GM12878 (cell line): ENCODE data around the gene PPHLN1. TPM values are rescaled to one million over a fixed set of nuclear protein-coding genes. Genes with fewer than 3 reads are reported as not detected.

Source experiments
- ATAC-seq: fragments of 200-7000 bp; cut with Tn5 transposase; 3 replicates; pipeline ENCODE4 v1.9.1; 2020; ENCODE audit warnings: mild to moderate bottlenecking, moderate library complexity
- BruUV-seq: library from RNA; stranded (reverse); fragments of 400-500 nt; replicated peaks from 2 replicates; lab custom pipeline; 2021; lab: Mats Ljungman, UMichigan
- CTCF ChIA-PET: fragments of 300-600 bp; sonication (Branson Sonifier 250); formaldehyde crosslinking; extraction: SDS; loops from one replicate; lab custom pipeline; 2021; ENCODE audit warnings: inconsistent platforms; lab: Yijun Ruan, JAX
- POLR2A ChIA-PET: fragments of 350-600 bp; formaldehyde crosslinking; extraction: SDS; loops from one replicate; lab custom pipeline; 2021; ENCODE audit warnings: inconsistent platforms; lab: Charles Lee
- RAD21 ChIA-PET: fragments of 300-600 bp; sonication (Branson Sonifier 250); formaldehyde crosslinking; loops from one replicate; lab custom pipeline; 2023; ENCODE audit warnings: antibody characterized with exemption; ENCODE audit not compliant: unreplicated experiment; lab: Charles Lee
- SMC1A ChIA-PET: fragments of 300-600 bp; sonication (Branson Sonifier 250); formaldehyde crosslinking; loops from one replicate; lab custom pipeline; 2023; ENCODE audit not compliant: unreplicated experiment, uncharacterized antibody; lab: Charles Lee
- DNase-seq: peaks from one replicate; pipeline ENCODE4 v3.0.0-alpha.2; 2011; ENCODE audit warnings: low read depth, low spot score
- FAIRE-seq: peaks from 3 replicates; lab custom pipeline; 2011; peaks lifted over from hg19 to GRCh38; lab: Jason Lieb, UNC
- H2AFZ ChIP-seq: 2 replicates; pipeline ENCODE4 v1.6.0; 2011; ENCODE audit warnings: low read depth, low read length, control low read depth; ENCODE audit not compliant: control insufficient read depth
- H3K27ac ChIP-seq: 2 replicates; pipeline ENCODE4 v1.5.1; 2011; ENCODE audit warnings: control low read depth; ENCODE audit not compliant: control insufficient read depth, insufficient read depth
- H3K27me3 ChIP-seq, 2 experiments: replicated peaks in 1 of 2; 2 replicates each; pipeline versions ENCODE4 v1.6.0 to v1.6.1; 2011; ENCODE audit warnings: low read length in 1 of 2; ENCODE audit not compliant: control insufficient read depth in 2 of 2, insufficient read depth in 2 of 2
- H3K36me3 ChIP-seq, 2 experiments: 2 replicates each; pipeline ENCODE4 v1.5.1; 2011; ENCODE audit warnings: low read length in 1 of 2; ENCODE audit not compliant: control insufficient read depth in 2 of 2, insufficient read depth in 2 of 2
- H3K4me1 ChIP-seq: 2 replicates; pipeline ENCODE4 v1.6.1; 2011; ENCODE audit warnings: mild to moderate bottlenecking, low read length, moderate library complexity, mixed read lengths; ENCODE audit not compliant: control insufficient read depth, insufficient read depth
- H3K4me2 ChIP-seq: 2 replicates; pipeline ENCODE4 v1.6.0; 2011; ENCODE audit warnings: control low read depth; ENCODE audit not compliant: control insufficient read depth, insufficient read depth
- H3K4me3 ChIP-seq: fragments of 200-600 bp; sonication (generic); 2 replicates; pipeline ENCODE4 v1.5.1; 2016
- H3K79me2 ChIP-seq: 2 replicates; pipeline ENCODE4 v1.6.0; 2011; ENCODE audit warnings: low read length; ENCODE audit not compliant: control insufficient read depth, insufficient read depth
- H3K9ac ChIP-seq: 2 replicates; pipeline ENCODE4 v1.8.0; 2011; ENCODE audit warnings: low read length, control low read depth, mixed read lengths; ENCODE audit not compliant: control insufficient read depth, insufficient read depth
- H3K9me3 ChIP-seq: replicated peaks from 3 replicates; pipeline ENCODE4 v1.5.1; 2011; ENCODE audit warnings: mild to moderate bottlenecking, low read length; ENCODE audit not compliant: control insufficient read depth, insufficient read depth
- H4K20me1 ChIP-seq: 2 replicates; pipeline ENCODE4 v1.6.0; 2011; ENCODE audit not compliant: control insufficient read depth, insufficient read depth
- CBFB ChIP-seq: IDR thresholded peaks from 2 replicates; pipeline ENCODE4 v1.6.1; 2016; ENCODE audit warnings: antibody characterized with exemption, low read depth
- CREM ChIP-seq: IDR thresholded peaks from 2 replicates; pipeline ENCODE4 v1.6.1; 2014; ENCODE audit warnings: antibody characterized with exemption, low read depth
- POLR2AphosphoS5 ChIP-seq: IDR thresholded peaks from 2 replicates; pipeline ENCODE4 v1.6.1; 2011; ENCODE audit warnings: mild to moderate bottlenecking, low read length, inconsistent platforms
- SMAD1 ChIP-seq: fragments of 450-650 bp; IDR thresholded peaks from 2 replicates; pipeline ENCODE4 v1.6.1; 2018; ENCODE audit warnings: mild to moderate bottlenecking, low read depth; ENCODE audit not compliant: partially characterized antibody
- SMARCA5 ChIP-seq: fragments of 450-650 bp; IDR thresholded peaks from 2 replicates; pipeline ENCODE4 v1.6.1; 2017; ENCODE audit warnings: mild to moderate bottlenecking
- SUPT20H ChIP-seq: IDR thresholded peaks from 2 replicates; pipeline ENCODE4 v1.6.1; 2011; ENCODE audit warnings: low read depth, mild to moderate bottlenecking, low read length, moderate library complexity, borderline replicate concordance; ENCODE audit not compliant: control insufficient read depth
- ZBED1 ChIP-seq: IDR thresholded peaks from 2 replicates; pipeline ENCODE4 v1.6.1; 2016; ENCODE audit warnings: borderline replicate concordance
- WGBS: methylation state at CpG from one replicate; pipeline ENCODE4 v1.1.6; 2016; ENCODE audit warnings: low lambda C conversion rate; ENCODE audit not compliant: insufficient replicate concordance, insufficient coverage; ENCODE audit errors: missing lambda C conversion rate; 5-methylcytosine and 5-hydroxymethylcytosine counted together
- in situ Hi-C: fragments of 300-500 bp; cut with MboI; formaldehyde crosslinking; loops from 9 replicates; pipeline ENCODE4 v1.14.3; 2018; ENCODE audit warnings: mixed read lengths
- intact Hi-C: fragments of 100-400 bp; cut with micrococcal nuclease; formaldehyde crosslinking; loops from one replicate; pipeline ENCODE4 v1.14.2; 2022; ENCODE audit not compliant: unreplicated experiment
- polyA plus RNA-seq, 11 experiments: library from polyadenylated mRNA; depleted of rRNA in 4 of 11; unstranded in 6 of 11; stranded (reverse) in 5 of 11; fragments of >200 nt; fragmentation: Nextera tagmentation in 4 of 11; fragmentation: Illumina TruSeq in 1 of 11; extraction: Ambion mirVana in 4 of 11; extraction: Trizol in 1 of 11; gene quantifications; 1 replicate in 1 of 11; 2 replicates in 10 of 11; pipeline versions ENCODE4 v1.2.1 to v1.2.3, GENCODE V29; 2011 to 2016; ENCODE audit warnings: inconsistent platforms in 2 of 11, missing spikeins in 2 of 11, low read depth in 1 of 11
- total RNA-seq, 4 experiments: library from RNA; depleted of rRNA in 3 of 4; stranded (reverse); fragments of >200 nt in 3 of 4; fragmentation: Illumina TruSeq in 1 of 4; extraction: Trizol in 1 of 4; gene quantifications; 2 replicates each; pipeline versions ENCODE4 v1.2.1 to v1.2.3, GENCODE V29; 2013 to 2021
- TF ChIP-seq, protein P1 (sequence below): fragments of 450-650 bp; IDR thresholded peaks from 2 replicates; pipeline ENCODE4 v1.6.1; 2017; ENCODE audit warnings: mild to moderate bottlenecking
- TF ChIP-seq, protein P2 (sequence below): IDR thresholded peaks from 2 replicates; pipeline ENCODE4 v1.6.1; 2012; ENCODE audit warnings: low read length, inconsistent platforms

Gene PPHLN1
- total and polyA plus RNA-seq, 10 of the 15 experiments (the other 5 are each of a cell fraction or from before 2014, with no cell fraction given) = 73.6 to 117 (median 92.1) TPM

DNA sequence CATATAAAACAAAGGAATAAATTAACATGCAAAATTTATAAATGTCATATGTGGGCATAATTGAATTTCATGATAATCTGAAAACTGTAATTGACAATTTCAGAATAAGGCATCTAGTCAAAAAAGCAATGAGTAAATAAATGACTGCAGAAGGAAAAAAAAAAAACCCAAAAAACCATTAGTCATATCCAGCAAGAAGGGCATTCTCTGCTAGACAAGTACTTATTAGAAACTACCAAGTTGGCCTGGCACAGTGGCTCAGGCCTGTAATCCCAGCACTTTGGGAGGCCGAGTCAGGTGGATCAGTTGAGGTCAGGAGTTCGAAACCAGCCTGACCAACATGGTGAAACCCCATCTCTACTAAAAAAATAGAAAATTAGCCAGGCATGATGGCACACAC, 17.6 kb upstream of the PPHLN1 start:
- FAIRE-seq = no peak
- intact Hi-C loops = loop anchor here (2.0 kb wide), 1 partner anchor 14 kb away; no protein-coding TSS in a partner anchor
- no peak overlapping the region for H3K27ac ChIP-seq
- no TSS peak for BruUV-seq
- RAD21 ChIA-PET = interaction anchor here (0.8 kb wide), 1 partner anchor 23 kb away, joined by 3 read pairs; no protein-coding TSS in a partner anchor
- CTCF ChIA-PET = no interaction called here
- SMC1A ChIA-PET = interaction anchor here (0.6 to 2.1 kb wide), 3 partner anchors 10 to 286 kb away, joined by 3 to 7 read pairs (median 4); no protein-coding TSS in a partner anchor
- no peaks in the 10 kb centered on the region for H3K4me1 ChIP-seq
- no peaks in the 10 kb centered on the region for H3K9me3 ChIP-seq
- POLR2A ChIA-PET = interaction anchor here (1.1 kb wide), 1 partner anchor 10 kb away, joined by 3 read pairs; no protein-coding TSS in a partner anchor
- WGBS = 53% methylated on average over 2 of the region's 2 CpGs
- H3K27me3 ChIP-seq = no peaks in the 10 kb centered on the region
- no peak overlapping the region for H3K9ac ChIP-seq
- H3K4me2 ChIP-seq = no peak overlapping the region
- TF ChIP-seq SUPT20H (no peak), SMAD1 (no peak), CREM (no peak), CBFB (no peak), SMARCA5 (no peak), POLR2AphosphoS5 (no peak), ZBED1 (no peak)
- TF ChIP-seq, protein P1, sequence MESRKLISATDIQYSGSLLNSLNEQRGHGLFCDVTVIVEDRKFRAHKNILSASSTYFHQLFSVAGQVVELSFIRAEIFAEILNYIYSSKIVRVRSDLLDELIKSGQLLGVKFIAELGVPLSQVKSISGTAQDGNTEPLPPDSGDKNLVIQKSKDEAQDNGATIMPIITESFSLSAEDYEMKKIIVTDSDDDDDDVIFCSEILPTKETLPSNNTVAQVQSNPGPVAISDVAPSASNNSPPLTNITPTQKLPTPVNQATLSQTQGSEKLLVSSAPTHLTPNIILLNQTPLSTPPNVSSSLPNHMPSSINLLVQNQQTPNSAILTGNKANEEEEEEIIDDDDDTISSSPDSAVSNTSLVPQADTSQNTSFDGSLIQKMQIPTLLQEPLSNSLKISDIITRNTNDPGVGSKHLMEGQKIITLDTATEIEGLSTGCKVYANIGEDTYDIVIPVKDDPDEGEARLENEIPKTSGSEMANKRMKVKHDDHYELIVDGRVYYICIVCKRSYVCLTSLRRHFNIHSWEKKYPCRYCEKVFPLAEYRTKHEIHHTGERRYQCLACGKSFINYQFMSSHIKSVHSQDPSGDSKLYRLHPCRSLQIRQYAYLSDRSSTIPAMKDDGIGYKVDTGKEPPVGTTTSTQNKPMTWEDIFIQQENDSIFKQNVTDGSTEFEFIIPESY = no peak
- TF ChIP-seq, protein P2, sequence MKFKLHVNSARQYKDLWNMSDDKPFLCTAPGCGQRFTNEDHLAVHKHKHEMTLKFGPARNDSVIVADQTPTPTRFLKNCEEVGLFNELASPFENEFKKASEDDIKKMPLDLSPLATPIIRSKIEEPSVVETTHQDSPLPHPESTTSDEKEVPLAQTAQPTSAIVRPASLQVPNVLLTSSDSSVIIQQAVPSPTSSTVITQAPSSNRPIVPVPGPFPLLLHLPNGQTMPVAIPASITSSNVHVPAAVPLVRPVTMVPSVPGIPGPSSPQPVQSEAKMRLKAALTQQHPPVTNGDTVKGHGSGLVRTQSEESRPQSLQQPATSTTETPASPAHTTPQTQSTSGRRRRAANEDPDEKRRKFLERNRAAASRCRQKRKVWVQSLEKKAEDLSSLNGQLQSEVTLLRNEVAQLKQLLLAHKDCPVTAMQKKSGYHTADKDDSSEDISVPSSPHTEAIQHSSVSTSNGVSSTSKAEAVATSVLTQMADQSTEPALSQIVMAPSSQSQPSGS = no peak
- no peak overlapping the region for H3K4me3 ChIP-seq
- ATAC-seq = no peak
- DNase-seq = no peak
- H3K36me3 ChIP-seq = no peaks in the 10 kb centered on the region
- in situ Hi-C loops = no loop called here
- H3K79me2 ChIP-seq = no peaks in the 10 kb centered on the region
- no peak overlapping the region for H2AFZ ChIP-seq
- H4K20me1 ChIP-seq = no peaks in the 10 kb centered on the region
